HG03135 (cell line): ENCODE data around the gene KYNU.
"Not testable (repeated sequence)": the region's sequence is repeated elsewhere in the genome, so short reads cannot be mapped to it uniquely, and the experiment has no call there.

Experiments used
- ATAC-seq: cut with Tn5 transposase; IDR thresholded peaks from one replicate; pipeline ENCODE4 v1.9.1; 2021; ENCODE audit warnings: mild to moderate bottlenecking, moderate library complexity; ENCODE audit not compliant: unreplicated experiment

Gene KYNU

GRCh38 chr2:142914507-142915313 is 37.2 kb downstream of the KYNU start:
- ATAC-seq, result peak; percentile 99

GRCh38 chr2:142915502-142915901 is 38.0 kb downstream of the KYNU start:
- ATAC-seq, result peak; percentile 9

- ATAC-seq, result no peak
Measured at GRCh38 chr2:142918624-142919023, 41.2 kb downstream of the KYNU start.

GRCh38 chr2:142920571-142920970 is 43.1 kb downstream of the KYNU start:
- no peak for ATAC-seq

- no peak for ATAC-seq
Measured at GRCh38 chr2:142926445-142926844, 49.0 kb downstream of the KYNU start.

GRCh38 chr2:142930835-142931398 is 53.5 kb downstream of the KYNU start:
- no peak for ATAC-seq

- ATAC-seq, result no peak
Measured at GRCh38 chr2:142933916-142934315, 56.5 kb downstream of the KYNU start.

- no peak for ATAC-seq
Measured at GRCh38 chr2:142935563-142936089, 58.2 kb downstream of the KYNU start.

- no peak for ATAC-seq
Measured at GRCh38 chr2:142936629-142937028, 59.2 kb downstream of the KYNU start.

GRCh38 chr2:142937347-142937746 is 59.9 kb downstream of the KYNU start:
- ATAC-seq, result no peak

- ATAC-seq, result no peak
Measured at GRCh38 chr2:142938240-142938639, 60.8 kb downstream of the KYNU start.

- ATAC-seq, result no peak
Measured at GRCh38 chr2:142940606-142941223, 63.3 kb downstream of the KYNU start.

- no peak for ATAC-seq
Measured at GRCh38 chr2:142942690-142943089, 65.2 kb downstream of the KYNU start.

- ATAC-seq, result no peak
Measured at GRCh38 chr2:142944264-142944663, 66.8 kb downstream of the KYNU start.

- ATAC-seq, result no peak
Measured at GRCh38 chr2:142944721-142945120, 67.3 kb downstream of the KYNU start.

GRCh38 chr2:142946941-142947340 is 69.5 kb downstream of the KYNU start:
- ATAC-seq, result no peak

GRCh38 chr2:142948723-142949122 is 71.3 kb downstream of the KYNU start:
- not testable (repeated sequence) for ATAC-seq

- not testable (repeated sequence) for ATAC-seq
Measured at GRCh38 chr2:142950323-142950722, 72.9 kb downstream of the KYNU start.

GRCh38 chr2:142951190-142952007 is 73.9 kb downstream of the KYNU start:
- ATAC-seq, result no peak

GRCh38 chr2:142952018-142952417 is 74.6 kb downstream of the KYNU start:
- ATAC-seq, result no peak
